Gastrocnemius medialis (tissue), 4 donors: ENCODE data around the gene PTGDR2. TPM values are rescaled to one million over a fixed set of nuclear protein-coding genes. Genes with fewer than 3 reads are reported as not detected.
A peak's percentile ranks its signal among the peaks of the same experiment; 100 is the strongest.

ENCODE experiments used
- ATAC-seq, 2 donors: fragments of 150-250 bp; one replicate each; pipeline ENCODE4 v1.9.1; 2016
- DNase-seq, 2 donors: peaks; one replicate each; pipeline ENCODE4 v3.0.0-alpha.2; 2019
- H3K27ac ChIP-seq, 4 donors: fragments of 200-600 bp; sonication (generic); 1 replicate in 1 of 4; 2 replicates in 3 of 4; pipeline ENCODE4 v1.5.1; 2016 to 2018; ENCODE audit warnings: mild to moderate bottlenecking in 2 of 4, moderate library complexity in 1 of 4
- H3K27me3 ChIP-seq, 3 donors: fragments of 200-600 bp; sonication (generic) in 2 of 3; 1 replicate in 1 of 3; 2 replicates in 2 of 3; pipeline versions ENCODE4 v1.5.1 to v1.6.0; 2016 to 2019; ENCODE audit warnings: mild to moderate bottlenecking in 1 of 3, moderate library complexity in 1 of 3
- H3K36me3 ChIP-seq, 2 donors: fragments of 200-600 bp; sonication (generic) in 1 of 2; one replicate each; pipeline ENCODE4 v1.5.1; 2017 to 2018
- H3K4me1 ChIP-seq, 2 donors: fragments of 200-600 bp; sonication (generic) in 1 of 2; one replicate each; pipeline ENCODE4 v1.5.1; 2016 to 2017; ENCODE audit warnings: mild to moderate bottlenecking in 2 of 2
- H3K4me3 ChIP-seq, 4 donors: fragments of 200-600 bp; sonication (generic) in 3 of 4; 1 replicate in 1 of 4; 2 replicates in 3 of 4; pipeline ENCODE4 v1.5.1; 2016 to 2019; ENCODE audit warnings: mild to moderate bottlenecking in 2 of 4
- H3K9me3 ChIP-seq, 3 donors: fragments of 200-600 bp; sonication (generic) in 2 of 3; 1 replicate in 1 of 3; 2 replicates in 2 of 3; pipeline ENCODE4 v1.5.1; 2016 to 2019
- CTCF ChIP-seq, 5 experiments: fragments of 450-650 bp in 3 of 5; fragments of 200-600 bp in 2 of 5; sonication (generic) in 2 of 5; IDR thresholded peaks in 4 of 5; conservative IDR thresholded peaks in 1 of 5; 1 replicate in 4 of 5; 2 replicates in 1 of 5; pipeline ENCODE4 v1.5.1; 2016 to 2019; ENCODE audit warnings: antibody characterized with exemption in 5 of 5, mild to moderate bottlenecking in 3 of 5, moderate library complexity in 3 of 5
- POLR2A ChIP-seq, 2 donors: fragments of 450-650 bp; IDR thresholded peaks; one replicate each; pipeline ENCODE4 v1.6.1; 2017; ENCODE audit warnings: antibody characterized with exemption in 2 of 2, mild to moderate bottlenecking in 2 of 2, moderate library complexity in 2 of 2
- in situ Hi-C, 4 donors: fragments of 200-750 bp; cut with MboI; loops; one replicate each; pipeline versions ENCODE4 v1.15.0 to v1.8.0; 2017; ENCODE audit warnings: low sequenced_read_pairs in 4 of 4
- intact Hi-C: fragments of 100-400 bp; cut with DNase I; formaldehyde crosslinking; loops from one replicate; pipeline ENCODE4 v1.15.1; 2023; ENCODE audit warnings: low total_unique reads
- total RNA-seq, 4 donors: library from RNA; depleted of rRNA; stranded (reverse); fragments of >200 nt; gene quantifications; one replicate each; pipeline versions ENCODE4 v1.1.0 to v1.2.3, GENCODE V29; 2016

The PTGDR2 gene
- total RNA-seq, result 1 to 10 TPM in 2 of 4 donors, under 1 TPM in 2; 0.40 to 4.3 (median 1.3) TPM

- Histone ChIP-seq H3K4me3 (peak within 1 kb of the TSS in 1 of 4 donors; percentile 34), H3K27ac (peak within 1 kb of the TSS in 1 of 4 donors; percentile 9)
- intact Hi-C loops, result no loop called here
These were observed at the start of gene PTGDR2 for GRCh38 chr11:60855726-60856633. Gene PTGDR2 (minus strand): TSS chr11:60855950. CDS start chr11:60853722, 2,228 bp downstream.

GRCh38 chr11:60905047-60905446, 49.3 kb upstream of the PTGDR2 start:
- Histone ChIP-seq H3K27me3 (no peaks in the 10 kb centered on the region), H3K4me1 (peaks cover 24 to 28% of the 10 kb centered on the region in 2 donors), H3K9me3 (no peaks in the 10 kb centered on the region), H3K27ac (peak overlapping the region; percentile 90 to 100 (median 98)), H3K36me3 (peaks cover 0 to 33% of the 10 kb centered on the region in 2 donors), H3K4me3 (peak overlapping the region; percentile 78 to 100 (median 94))
- DNase-seq (no peak), ATAC-seq (no peak)
- in situ Hi-C loops (loop anchor here in 1 of 4 donors (25.0 kb wide), 1 partner anchor 257 kb away; the partner anchor contains the start of gene VPS37C), intact Hi-C loops (no loop called here)
- no peak for TF ChIP-seq POLR2A (IDR thresholded peaks at IDR 0.05)

More at GRCh38 chr11:60855726-60856633, at the start of gene PTGDR2:
- Histone ChIP-seq H3K4me1 (no peaks in the 10 kb centered on the region), H3K27me3 (no peaks in the 10 kb centered on the region), H3K36me3 (peaks cover 0 to 12% of the 10 kb centered on the region in 2 donors), H3K9me3 (no peaks in the 10 kb centered on the region)
- in situ Hi-C loops, result no loop called here
- ATAC-seq (no peak), DNase-seq (no peak)
- TF ChIP-seq CTCF (IDR thresholded peaks at IDR 0.05 in 4 of 5, conservative IDR thresholded peaks at IDR 0.05 in 1 of 5) (no peak), POLR2A (IDR thresholded peaks at IDR 0.05) (no peak)

- peaks cover 2 to 57% of the 10 kb centered on the region in 2 donors for H3K36me3 ChIP-seq
- intact Hi-C loops, result no loop called here
- H3K9me3 ChIP-seq, result no peaks in the 10 kb centered on the region
- peaks cover 24 to 28% of the 10 kb centered on the region in 2 donors for H3K4me1 ChIP-seq
- no peak overlapping the region for H3K4me3 ChIP-seq
- H3K27ac ChIP-seq, result no peak overlapping the region
- TF ChIP-seq CTCF (IDR thresholded peaks at IDR 0.05 in 4 of 5, conservative IDR thresholded peaks at IDR 0.05 in 1 of 5), result no peak
- TF ChIP-seq POLR2A (IDR thresholded peaks at IDR 0.05), result no peak
- in situ Hi-C loops, result loop anchor here in 1 of 4 donors (25.0 kb wide), 1 partner anchor 260 kb away; the partner anchor contains the start of gene VPS37C
- DNase-seq (no peak), ATAC-seq (no peak)
- H3K27me3 ChIP-seq, result no peaks in the 10 kb centered on the region
These were observed 46.9 kb upstream of the PTGDR2 start for GRCh38 chr11:60902625-60903024.

- ATAC-seq (no peak), DNase-seq (no peak)
- Histone ChIP-seq H3K36me3 (peaks cover 4 to 75% of the 10 kb centered on the region in 2 donors), H3K27me3 (no peaks in the 10 kb centered on the region), H3K4me1 (peaks cover 16 to 24% of the 10 kb centered on the region in 2 donors), H3K9me3 (no peaks in the 10 kb centered on the region), H3K4me3 (no peak overlapping the region), H3K27ac (peak overlapping the region in 1 of 4 donors; percentile 23)
- TF ChIP-seq CTCF (IDR thresholded peaks at IDR 0.05 in 4 of 5, conservative IDR thresholded peaks at IDR 0.05 in 1 of 5), result no peak
- no peak for TF ChIP-seq POLR2A (IDR thresholded peaks at IDR 0.05)
- in situ Hi-C loops (loop anchor here in 1 of 4 donors (25.0 kb wide), 1 partner anchor 261 kb away; the partner anchor contains the start of gene VPS37C), intact Hi-C loops (no loop called here)
These were observed 45.1 kb upstream of the PTGDR2 start for GRCh38 chr11:60900673-60901404.
